ENCODE measurements around the gene TBC1D1. TPM values are rescaled to one million over a fixed set of nuclear protein-coding genes. Genes with fewer than 3 reads are reported as not detected.
A peak's percentile ranks its signal among the peaks of the same experiment; 100 is the strongest.

The TBC1D1 gene
- total RNA-seq, 1 donor, result 59.9 TPM

DNA sequence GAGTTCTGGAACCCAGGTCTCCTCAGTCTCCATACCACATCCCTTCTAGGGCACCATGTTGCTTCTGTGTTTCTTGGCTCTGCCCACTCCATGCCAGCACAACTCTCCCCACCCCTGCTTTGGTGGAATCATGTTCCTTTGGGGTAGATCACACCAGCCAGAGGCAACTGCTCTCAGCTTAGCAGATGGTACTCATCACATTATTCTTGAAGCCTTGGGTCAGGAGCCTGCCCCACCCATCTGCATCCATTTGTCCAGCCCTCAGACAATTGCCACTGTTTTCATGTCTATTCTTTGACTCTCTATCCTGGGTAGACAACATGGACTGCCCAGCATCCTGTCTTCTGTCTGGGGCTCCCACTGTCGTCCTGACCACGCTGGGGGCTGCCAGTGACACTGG, 216.9 kb downstream of the TBC1D1 start:
- DNase-seq (ENCODE audit: low read depth), result peak; percentile 11
- TF ChIP-seq CTCF (IDR thresholded peaks at IDR 0.05; ENCODE audit: insufficient read depth, low read length), result no peak
- no peak overlapping the region for H3K4me3 ChIP-seq (ENCODE audit: low read depth, low read length)

- H3K4me3 ChIP-seq (ENCODE audit: low read depth, low read length), result no peak overlapping the region
- no peak for DNase-seq (ENCODE audit: low read depth)
- TF ChIP-seq CTCF (IDR thresholded peaks at IDR 0.05; ENCODE audit: insufficient read depth, low read length), result no peak
Observed at GRCh38 chr4:38109370-38109769, 218.5 kb downstream of the TBC1D1 start.

DNA sequence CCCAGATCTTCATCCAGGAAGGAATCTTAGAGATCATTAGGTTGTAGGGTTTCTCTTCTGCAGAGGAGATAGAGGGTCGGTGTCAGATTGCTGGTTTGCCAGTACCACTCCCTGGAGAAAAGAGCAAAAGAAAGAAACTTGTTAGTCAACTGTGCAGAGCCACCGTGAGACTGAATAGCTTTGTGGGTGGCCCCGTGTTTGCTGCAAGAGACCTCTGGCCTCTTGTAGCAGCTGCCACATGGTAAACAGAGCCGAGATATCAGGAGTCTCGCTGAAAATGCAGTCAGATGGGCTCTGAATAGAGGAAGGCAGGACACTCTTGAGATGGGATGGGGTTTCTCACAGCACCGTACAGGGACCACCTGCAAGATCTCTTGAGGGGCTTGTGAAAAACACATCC, 219.0 kb downstream of the TBC1D1 start:
- no peak overlapping the region for H3K4me3 ChIP-seq (ENCODE audit: low read depth, low read length)
- DNase-seq (ENCODE audit: low read depth), result no peak
- no peak for TF ChIP-seq CTCF (IDR thresholded peaks at IDR 0.05; ENCODE audit: insufficient read depth, low read length)

- TF ChIP-seq CTCF (IDR thresholded peaks at IDR 0.05; ENCODE audit: insufficient read depth, low read length), result no peak
- no peak overlapping the region for H3K4me3 ChIP-seq (ENCODE audit: low read depth, low read length)
- no peak for DNase-seq (ENCODE audit: low read depth)
Observed at GRCh38 chr4:38111024-38111423, 220.1 kb downstream of the TBC1D1 start.

DNA sequence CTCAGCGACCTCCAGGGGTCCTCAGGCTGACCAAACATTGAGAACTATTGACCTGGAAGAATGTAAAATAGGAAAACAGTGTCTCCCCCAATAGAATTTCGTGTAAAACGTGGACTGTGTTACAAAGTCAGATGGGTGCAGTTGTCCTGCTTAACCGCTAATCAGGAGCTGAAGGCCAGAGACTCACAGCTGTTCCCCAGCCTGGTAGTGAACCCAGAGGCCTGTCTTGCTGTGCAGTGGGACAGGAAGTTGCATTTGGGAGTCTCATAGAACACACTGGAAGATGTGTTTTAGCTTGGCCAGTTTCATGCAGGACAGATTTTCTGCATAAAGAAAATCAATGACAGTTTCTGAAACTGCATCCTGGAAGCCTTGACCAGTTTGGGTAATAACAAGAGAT, 220.8 kb downstream of the TBC1D1 start:
- no peak overlapping the region for H3K4me3 ChIP-seq (ENCODE audit: low read depth, low read length)
- DNase-seq (ENCODE audit: low read depth), result no peak
- no peak for TF ChIP-seq CTCF (IDR thresholded peaks at IDR 0.05; ENCODE audit: insufficient read depth, low read length)

GRCh38 chr4:38113132-38113531, 222.2 kb downstream of the TBC1D1 start:
- H3K4me3 ChIP-seq (ENCODE audit: low read depth, low read length), result no peak overlapping the region
- no peak for DNase-seq (ENCODE audit: low read depth)
- no peak for TF ChIP-seq CTCF (IDR thresholded peaks at IDR 0.05; ENCODE audit: insufficient read depth, low read length)

DNA sequence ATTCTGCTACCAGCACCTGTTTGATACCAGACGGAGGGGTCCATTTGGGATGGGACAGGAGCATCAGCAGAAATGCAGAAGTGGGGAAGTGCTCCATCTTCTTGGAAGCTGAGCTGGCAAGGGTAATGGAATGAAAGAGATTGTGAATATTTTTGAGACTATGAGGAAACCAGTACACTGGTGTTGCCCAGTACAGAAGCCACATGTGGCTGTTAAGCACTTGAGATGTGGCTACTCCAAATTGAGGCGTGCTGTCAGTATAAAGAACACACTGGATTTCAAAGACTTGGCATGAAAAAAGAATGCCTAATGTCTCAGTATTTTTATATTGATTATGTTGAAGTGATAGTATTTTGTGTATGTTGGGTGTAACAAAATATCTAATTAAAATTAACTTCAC, 222.7 kb downstream of the TBC1D1 start:
- no peak overlapping the region for H3K4me3 ChIP-seq (ENCODE audit: low read depth, low read length)
- DNase-seq (ENCODE audit: low read depth), result no peak
- TF ChIP-seq CTCF (IDR thresholded peaks at IDR 0.05; ENCODE audit: insufficient read depth, low read length), result no peak

All from fibroblast of the aortic adventitia (primary cell).